ENCODE data around the gene DDT. TPM values are rescaled to one million over a fixed set of nuclear protein-coding genes. Genes with fewer than 3 reads are reported as not detected.
A peak's percentile ranks its signal among the peaks of the same experiment; 100 is the strongest.
"Not testable (repeated sequence)": the region's sequence is repeated elsewhere in the genome, so short reads cannot be mapped to it uniquely, and the experiment has no call there.

Gene DDT
- 100 to 1,000 TPM; 103 to 108 TPM for total RNA-seq

GRCh38 chr22:23974345-23974744, at the start of gene DDT:
Gene DDT, minus strand, starts transcription at chr22:23974441. Its CDS starts 27 bp downstream, at chr22:23974414.
- H3K4me3 Mint-ChIP-seq, DNase-seq, H3K36me3 Mint-ChIP-seq, H3K9me3 Mint-ChIP-seq, H3K27ac Mint-ChIP-seq, H3K27me3 Mint-ChIP-seq, H3K4me1 Mint-ChIP-seq: not testable (repeated sequence)

GRCh38 chr22:24023204-24023789, 49.1 kb upstream of the DDT start:
- no peak for DNase-seq
- Mint-ChIP-seq H3K9me3 (peaks cover 16% of the 10 kb centered on the region), H3K4me3 (no peak overlapping the region), H3K4me1 (peaks cover 36% of the 10 kb centered on the region), H3K36me3 (peaks cover 56% of the 10 kb centered on the region), H3K27ac (peak overlapping the region; percentile 77), H3K27me3 (no peaks in the 10 kb centered on the region)

DNA sequence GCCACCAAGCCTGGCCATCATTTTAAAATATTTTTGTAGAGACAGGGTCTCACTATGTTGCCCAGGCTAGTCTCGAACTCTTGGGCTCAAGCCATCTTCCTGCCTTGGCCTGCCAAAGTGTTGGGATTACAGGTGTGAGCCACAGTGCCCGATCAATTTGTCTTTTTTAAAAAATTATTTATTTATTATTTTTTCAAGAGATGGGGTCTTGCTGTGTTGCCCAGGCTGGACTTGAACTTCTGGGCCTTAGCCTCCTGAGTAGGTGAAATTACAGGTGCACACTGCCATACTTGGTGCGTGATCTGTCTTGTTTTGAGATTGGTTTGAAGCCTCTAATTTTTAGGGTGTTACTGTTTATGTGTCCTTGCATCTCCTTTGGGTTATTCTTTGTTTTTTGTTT, 47.1 kb upstream of the DDT start:
- Mint-ChIP-seq H3K36me3 (peaks cover 54% of the 10 kb centered on the region), H3K4me3 (no peak overlapping the region), H3K27me3 (no peaks in the 10 kb centered on the region), H3K27ac (no peak overlapping the region), H3K9me3 (peaks cover 18% of the 10 kb centered on the region), H3K4me1 (peaks cover 35% of the 10 kb centered on the region)
- no peak for DNase-seq

DNA sequence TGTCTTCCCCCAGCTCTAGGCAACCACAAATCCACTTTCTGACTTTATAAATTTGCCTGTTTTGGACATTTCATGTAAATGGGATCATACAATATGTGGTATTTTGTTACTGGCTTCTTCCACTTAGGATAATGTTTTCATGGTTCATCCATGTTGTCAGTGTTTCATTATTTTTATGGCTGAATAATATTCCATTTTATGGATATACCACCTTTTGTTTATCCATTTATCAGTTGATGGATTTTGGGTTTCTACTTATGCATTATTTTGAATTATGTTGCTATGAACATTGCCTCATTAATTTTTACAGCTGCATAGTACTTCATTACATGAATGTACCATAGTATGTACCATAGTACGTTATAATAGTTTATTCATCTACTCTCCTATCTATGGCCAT, 41.9 kb upstream of the DDT start:
- Mint-ChIP-seq H3K27ac (no peak overlapping the region), H3K4me1 (peaks cover 28% of the 10 kb centered on the region), H3K36me3 (peaks cover 21% of the 10 kb centered on the region), H3K27me3 (no peaks in the 10 kb centered on the region), H3K9me3 (peaks cover 7% of the 10 kb centered on the region), H3K4me3 (no peak overlapping the region)
- DNase-seq, result no peak

DNA sequence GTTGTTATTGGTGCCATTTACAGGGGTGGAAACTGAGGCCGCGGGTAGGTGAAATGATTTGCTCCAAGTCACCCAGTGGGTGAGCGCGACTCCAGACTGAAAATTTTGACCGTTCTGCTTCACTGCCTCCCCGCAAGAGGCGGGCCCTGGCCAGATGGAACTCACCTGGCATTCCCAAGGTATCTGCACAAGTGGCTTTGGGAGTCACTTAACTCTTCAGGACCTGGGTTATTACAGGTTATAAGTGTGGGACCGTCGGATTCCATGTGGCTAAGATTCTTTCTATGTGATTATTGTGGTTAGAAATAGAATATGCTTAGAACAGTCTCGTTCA, 37.5 kb upstream of the DDT start:
- peaks cover 7% of the 10 kb centered on the region for H3K9me3 Mint-ChIP-seq
- H3K27ac Mint-ChIP-seq, result peak overlapping the region; percentile 92
- peak overlapping the region; percentile 94 for H3K4me3 Mint-ChIP-seq
- H3K27me3 Mint-ChIP-seq, result no peaks in the 10 kb centered on the region
- H3K4me1 Mint-ChIP-seq, result peaks cover 18% of the 10 kb centered on the region
- DNase-seq, result no peak
- peaks cover 12% of the 10 kb centered on the region for H3K36me3 Mint-ChIP-seq

GRCh38 chr22:24010018-24010391, 35.8 kb upstream of the DDT start:
- DNase-seq, result no peak
- Mint-ChIP-seq H3K27me3 (no peaks in the 10 kb centered on the region), H3K4me1 (peaks cover 15% of the 10 kb centered on the region), H3K27ac (peak overlapping the region; percentile 42), H3K4me3 (peak overlapping the region; percentile 38), H3K36me3 (peaks cover 5% of the 10 kb centered on the region), H3K9me3 (no peaks in the 10 kb centered on the region)

DNA sequence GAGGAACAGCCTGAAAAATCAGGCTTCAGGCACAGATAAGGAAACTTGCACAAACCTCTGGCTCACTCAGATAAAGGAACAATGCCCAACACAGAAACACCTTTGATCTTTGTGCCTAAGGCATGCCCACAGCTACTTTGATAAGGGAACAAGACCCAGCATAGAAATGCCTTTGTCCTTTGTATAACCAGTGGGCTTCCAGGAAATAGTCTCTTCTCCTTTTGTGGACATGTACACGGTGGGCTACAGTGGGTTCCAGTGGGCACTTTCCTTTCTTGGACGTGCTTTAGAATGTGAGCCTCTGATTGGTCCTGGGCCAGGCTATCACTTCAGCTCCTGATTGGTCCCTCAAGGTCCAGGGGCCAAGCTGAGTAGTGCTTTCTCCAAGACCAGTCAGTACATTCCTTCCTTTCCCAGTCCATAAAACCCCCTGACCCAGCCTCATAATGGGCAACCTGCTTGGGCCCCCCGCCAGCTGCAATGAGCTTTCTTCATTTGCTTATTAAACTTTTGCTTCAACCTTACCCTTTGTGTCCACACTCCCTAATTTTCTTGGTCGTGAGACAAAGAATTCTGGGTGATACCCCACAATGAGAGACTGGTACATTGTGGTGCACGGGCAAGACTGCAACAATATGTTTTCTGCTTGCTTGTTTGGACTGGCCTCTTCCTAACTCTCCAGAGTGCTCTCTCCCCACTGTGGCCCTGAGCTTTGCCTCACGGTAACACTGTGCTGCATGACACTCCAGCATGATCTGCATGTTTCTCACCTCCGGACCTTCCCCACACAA, 35.2 kb upstream of the DDT start:
- Mint-ChIP-seq H3K4me1 (peaks cover 12% of the 10 kb centered on the region), H3K9me3 (no peaks in the 10 kb centered on the region), H3K27me3 (no peaks in the 10 kb centered on the region), H3K4me3 (no peak overlapping the region), H3K36me3 (peaks cover 3% of the 10 kb centered on the region), H3K27ac (no peak overlapping the region)
- no peak for DNase-seq

GRCh38 chr22:24008381-24009226, 34.4 kb upstream of the DDT start:
- Mint-ChIP-seq H3K27ac (no peak overlapping the region), H3K36me3 (peaks cover 1% of the 10 kb centered on the region), H3K27me3 (no peaks in the 10 kb centered on the region), H3K9me3 (no peaks in the 10 kb centered on the region), H3K4me1 (peaks cover 9% of the 10 kb centered on the region), H3K4me3 (no peak overlapping the region)
- no peak for DNase-seq

- Mint-ChIP-seq H3K4me3 (no peak overlapping the region), H3K36me3 (peaks cover 1% of the 10 kb centered on the region), H3K27me3 (no peaks in the 10 kb centered on the region), H3K9me3 (no peaks in the 10 kb centered on the region), H3K4me1 (peaks cover 7% of the 10 kb centered on the region), H3K27ac (no peak overlapping the region)
- DNase-seq, result no peak
These were observed 33.7 kb upstream of the DDT start for GRCh38 chr22:24008022-24008283.

DNA sequence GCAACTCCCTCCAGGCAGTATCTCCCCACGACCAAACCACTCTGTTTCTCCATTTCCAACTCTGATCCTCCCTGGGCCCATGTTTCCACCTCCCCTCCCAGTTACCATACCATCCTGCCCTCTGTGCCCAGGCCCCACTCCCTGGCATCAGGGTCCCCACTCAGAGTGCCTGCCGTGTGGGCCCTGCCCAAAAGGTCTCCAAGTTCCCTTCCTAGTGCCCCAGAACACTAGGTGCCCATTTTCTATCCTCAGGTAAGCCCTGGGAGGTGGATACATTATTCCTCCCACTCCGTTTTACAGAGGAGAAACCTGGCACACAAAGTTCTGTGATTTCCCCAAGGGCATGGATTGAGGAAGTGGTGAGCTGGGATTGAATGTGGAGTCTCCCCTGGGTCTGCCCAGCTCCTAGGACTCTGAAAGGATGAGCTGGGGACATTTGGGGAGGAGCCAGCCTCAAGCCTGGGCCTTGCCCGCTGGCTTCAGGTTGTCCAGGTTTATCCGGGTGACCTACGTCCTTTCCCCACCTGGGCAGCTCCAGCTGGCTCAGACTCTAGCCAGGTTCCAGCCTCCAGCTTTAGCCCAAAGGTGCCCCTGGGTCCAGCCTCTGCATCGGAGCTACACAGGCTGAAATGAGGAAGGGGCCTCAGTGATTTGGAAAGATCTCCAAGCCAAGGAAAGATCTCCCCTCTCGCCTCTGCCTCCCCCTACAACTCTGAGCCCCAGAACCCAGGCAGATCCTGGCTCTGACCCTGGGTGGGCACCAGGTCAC, 33.2 kb upstream of the DDT start:
- Mint-ChIP-seq H3K4me1 (peaks cover 6% of the 10 kb centered on the region), H3K4me3 (no peak overlapping the region), H3K27me3 (no peaks in the 10 kb centered on the region), H3K9me3 (no peaks in the 10 kb centered on the region), H3K36me3 (peaks cover 1% of the 10 kb centered on the region), H3K27ac (no peak overlapping the region)
- no peak for DNase-seq

DNA sequence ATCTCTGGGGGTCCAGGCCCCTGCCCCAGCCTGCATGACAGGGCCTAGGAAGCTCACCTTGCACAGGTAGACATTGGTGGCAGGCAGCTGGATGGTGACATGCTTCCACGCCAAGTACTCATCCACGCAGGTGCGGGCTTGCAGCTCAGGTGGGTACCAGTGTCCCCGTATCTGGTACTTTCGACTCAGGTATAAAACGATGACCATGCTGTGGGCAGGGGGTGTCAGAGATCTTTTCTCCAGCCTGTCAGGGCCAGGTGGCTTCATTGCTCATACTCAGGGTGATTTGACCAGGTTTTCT, 32.6 kb upstream of the DDT start:
- DNase-seq, result no peak
- H3K27me3 Mint-ChIP-seq, result no peaks in the 10 kb centered on the region
- no peak overlapping the region for H3K27ac Mint-ChIP-seq
- H3K36me3 Mint-ChIP-seq, result peaks cover 1% of the 10 kb centered on the region
- H3K9me3 Mint-ChIP-seq, result no peaks in the 10 kb centered on the region
- no peak overlapping the region for H3K4me3 Mint-ChIP-seq
- peaks cover 4% of the 10 kb centered on the region for H3K4me1 Mint-ChIP-seq

GRCh38 chr22:24006207-24006913, 32.1 kb upstream of the DDT start:
- Mint-ChIP-seq H3K4me3 (no peak overlapping the region), H3K9me3 (no peaks in the 10 kb centered on the region), H3K36me3 (no peaks in the 10 kb centered on the region), H3K27me3 (no peaks in the 10 kb centered on the region), H3K4me1 (peaks cover 4% of the 10 kb centered on the region), H3K27ac (no peak overlapping the region)
- no peak for DNase-seq

- Mint-ChIP-seq H3K4me1 (peaks cover 1% of the 10 kb centered on the region), H3K4me3 (no peak within 1 kb of the TSS), H3K27me3 (no peaks in the 10 kb centered on the region), H3K9me3 (no peaks in the 10 kb centered on the region), H3K36me3 (no peaks in the 10 kb centered on the region), H3K27ac (no peak within 1 kb of the TSS)
- no peak for DNase-seq
These were observed 31.0 kb upstream of the DDT start, which contains the start of gene GSTT4 for GRCh38 chr22:24005201-24005600. Gene GSTT4, minus strand, starts transcription at chr22:24005453. Its CDS starts 97 bp downstream, at chr22:24005356.

DNA sequence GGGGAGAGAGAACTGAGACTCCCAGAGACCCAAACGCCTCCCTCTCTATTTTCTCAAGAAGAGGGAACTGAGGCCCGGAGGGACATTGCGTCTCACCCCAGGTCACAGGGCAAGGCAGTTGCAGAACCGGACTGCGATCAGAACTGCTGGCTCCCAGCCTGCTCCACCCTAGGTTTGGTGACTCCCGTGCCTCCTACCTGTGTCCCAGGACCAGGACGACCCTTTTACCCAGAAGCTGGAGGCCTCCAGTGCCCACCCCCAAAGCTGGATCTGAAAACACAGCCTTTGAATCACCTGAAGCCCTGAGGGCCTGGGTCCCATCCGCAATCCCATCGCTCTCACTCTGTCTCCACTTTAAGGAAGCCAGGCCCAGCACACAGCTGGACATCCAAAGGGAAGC, 29.6 kb upstream of the DDT start:
- Mint-ChIP-seq H3K27me3 (no peaks in the 10 kb centered on the region), H3K36me3 (no peaks in the 10 kb centered on the region), H3K27ac (no peak overlapping the region), H3K4me3 (no peak overlapping the region), H3K9me3 (no peaks in the 10 kb centered on the region), H3K4me1 (no peaks in the 10 kb centered on the region)
- no peak for DNase-seq

DNA sequence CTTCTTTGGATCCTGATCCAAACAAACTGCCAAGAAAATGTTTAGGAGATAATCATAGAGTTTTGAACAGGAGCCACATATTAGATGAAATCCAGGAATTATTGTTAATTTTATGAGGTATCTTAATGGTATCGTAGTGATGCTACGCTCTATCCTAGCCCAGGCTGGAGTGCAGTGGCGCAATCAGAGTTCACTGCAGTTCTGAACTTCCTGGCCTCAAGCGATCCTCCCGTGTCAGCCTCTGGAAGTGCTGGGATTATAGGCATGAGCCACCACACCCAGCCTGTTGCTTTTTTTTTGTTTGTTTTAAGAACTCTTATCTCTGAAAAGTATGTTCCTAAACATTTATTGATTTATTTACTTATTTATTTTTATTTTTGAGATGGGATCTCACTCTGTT, 28.6 kb upstream of the DDT start:
- no peaks in the 10 kb centered on the region for H3K9me3 Mint-ChIP-seq
- H3K36me3 Mint-ChIP-seq, result no peaks in the 10 kb centered on the region
- no peaks in the 10 kb centered on the region for H3K27me3 Mint-ChIP-seq
- H3K4me3 Mint-ChIP-seq, result no peak overlapping the region
- DNase-seq, result no peak
- H3K4me1 Mint-ChIP-seq, result no peaks in the 10 kb centered on the region
- no peak overlapping the region for H3K27ac Mint-ChIP-seq

Data from activated naive CD8-positive, alpha-beta T cell treated with anti-CD3 and anti-CD28 coated beads for 36 hours (primary cell).